RCC 7860 (cell line): ENCODE data around the gene CGNL1.

Experiments
- DNase-seq: peaks from one replicate; pipeline ENCODE4 v3.0.0-alpha.2; 2015; ENCODE audit warnings: low spot score
- FAIRE-seq: peaks from 2 replicates; lab custom pipeline; 2012; peaks lifted over from hg19 to GRCh38; lab: Jason Lieb, UNC

The CGNL1 gene

DNA sequence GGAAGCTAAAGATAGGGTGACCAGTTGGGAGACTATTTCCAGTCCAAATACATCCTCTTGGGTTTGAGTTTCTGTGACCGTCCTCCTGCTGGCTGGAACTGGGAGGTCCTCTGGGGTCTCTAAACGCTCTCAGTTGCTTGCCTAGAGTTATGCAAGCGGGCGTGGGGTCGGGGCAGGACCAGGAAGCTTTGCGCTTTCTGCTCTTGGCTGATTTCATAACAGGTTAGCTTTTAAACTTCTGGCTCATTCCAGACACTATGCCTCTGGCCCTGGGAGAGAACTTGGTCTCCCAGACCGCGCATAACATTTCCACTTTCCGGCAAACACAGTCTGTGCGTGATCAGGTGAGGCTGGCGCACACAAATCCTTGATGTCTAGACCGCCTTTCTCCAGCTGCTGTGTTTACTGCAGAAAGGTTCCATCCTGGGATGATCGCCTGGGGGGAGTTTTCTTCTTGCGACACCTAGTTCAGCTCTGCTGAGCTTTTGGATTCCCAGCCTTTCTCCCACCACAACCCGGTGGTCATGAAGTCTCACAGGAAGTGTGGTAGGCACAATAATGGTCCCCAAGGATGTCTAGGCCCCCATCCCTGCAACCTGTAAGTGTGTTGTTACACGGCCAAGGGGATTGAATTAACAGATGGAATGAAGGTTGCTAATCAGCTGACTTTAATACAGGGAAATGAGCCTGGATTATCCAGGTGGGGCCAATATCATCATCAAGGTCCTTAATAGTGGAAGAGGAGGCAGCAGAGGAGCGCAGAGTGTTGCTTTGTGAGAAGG is 23.6 kb upstream of the CGNL1 start:
- FAIRE-seq (no peak), DNase-seq (no peak)

DNA sequence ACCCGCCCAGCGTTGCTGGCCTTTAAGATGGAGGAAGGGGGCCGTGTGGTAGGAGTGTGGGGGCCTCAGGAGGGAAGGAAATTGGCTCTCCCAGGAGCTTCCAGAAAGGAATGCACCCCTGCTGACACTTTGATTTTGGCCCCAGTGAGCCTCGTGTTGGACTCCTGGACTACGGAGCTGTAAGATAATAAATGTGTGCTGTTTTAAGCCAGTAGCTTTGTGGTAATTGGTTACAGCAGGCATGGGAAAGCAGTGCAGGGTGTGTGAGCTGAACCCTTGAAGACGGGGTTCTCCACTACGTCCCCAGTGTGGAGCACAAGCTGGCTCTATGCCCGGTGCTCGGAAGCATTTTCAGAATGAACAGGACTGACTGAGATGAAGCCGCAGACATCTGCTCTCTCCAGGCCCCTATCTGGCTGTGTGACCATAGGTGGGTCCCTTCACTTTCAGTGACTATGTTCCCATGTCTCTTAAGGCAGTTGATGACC is 22.9 kb upstream of the CGNL1 start:
- DNase-seq (no peak), FAIRE-seq (no peak)

DNA sequence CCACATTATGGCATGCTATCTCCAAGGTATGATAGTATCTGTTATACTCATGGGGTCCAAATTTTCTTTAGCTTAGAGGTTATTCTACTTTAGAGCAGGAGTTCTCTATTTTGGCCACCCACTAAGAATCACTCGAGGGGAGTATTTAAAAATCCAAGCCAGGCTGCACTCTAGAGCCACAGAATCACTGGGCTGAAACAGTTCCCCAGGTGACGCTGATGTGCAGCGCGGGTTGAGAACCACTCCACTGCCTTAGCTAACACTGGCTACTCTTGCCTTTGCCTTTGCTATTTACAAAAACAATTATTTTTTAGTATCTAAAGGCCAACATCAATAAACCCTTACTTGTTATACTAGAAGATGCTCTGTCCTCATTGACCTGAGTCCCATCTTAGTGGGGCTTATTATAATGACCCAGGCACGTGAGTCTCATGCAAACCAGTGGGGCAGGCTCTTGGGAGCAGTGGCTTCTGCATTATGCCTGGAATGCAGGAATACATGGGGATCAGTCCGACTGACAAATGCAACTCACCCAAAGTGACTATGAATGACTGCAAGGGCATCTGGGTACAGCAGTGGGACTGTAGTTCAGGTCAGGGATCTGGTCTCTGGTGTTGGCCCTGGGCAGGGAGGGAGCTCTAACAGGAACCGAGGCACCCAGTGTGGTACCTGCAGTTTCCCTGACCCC is 21.7 kb upstream of the CGNL1 start:
- no peak for DNase-seq
- no peak for FAIRE-seq

DNA sequence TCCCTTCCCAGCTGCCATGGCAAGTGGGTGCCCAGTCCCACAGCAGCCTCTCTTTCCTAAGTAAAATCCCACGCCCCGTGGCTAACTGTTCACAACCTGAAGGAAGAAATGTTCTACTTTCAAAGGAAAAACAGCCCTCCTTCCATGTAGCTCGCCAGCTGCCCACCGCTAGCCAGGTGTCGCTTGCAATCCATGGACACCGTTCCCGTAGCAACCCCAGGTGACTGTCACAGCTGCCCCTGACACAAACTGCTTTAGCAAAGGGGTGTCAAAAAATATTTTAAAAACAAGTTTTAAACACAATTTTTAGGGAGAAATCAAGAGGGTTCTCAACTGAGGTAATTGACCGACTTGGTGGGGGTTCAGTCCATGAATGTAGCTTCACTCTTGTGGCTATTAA is 21.0 kb upstream of the CGNL1 start:
- no peak for DNase-seq

DNA sequence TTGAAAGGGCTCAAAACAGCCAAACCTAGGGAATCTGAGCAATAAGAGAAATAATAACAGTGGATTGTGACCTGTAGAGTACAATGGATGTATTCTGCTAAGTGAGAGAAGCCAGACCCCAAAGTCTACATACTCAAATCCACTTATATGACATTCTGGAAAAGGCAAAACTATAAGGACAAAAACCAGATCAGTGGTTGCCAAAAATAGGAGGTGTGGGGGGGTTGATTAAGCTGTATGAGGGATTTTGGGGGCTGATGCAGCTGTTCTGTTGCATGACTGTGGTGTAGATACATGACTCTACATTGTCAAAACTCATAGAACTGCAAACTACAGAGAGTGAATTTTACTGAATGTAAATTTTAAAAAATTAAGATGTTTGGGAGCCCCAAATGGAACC is 20.1 kb upstream of the CGNL1 start:
- no peak for DNase-seq
- FAIRE-seq, result no peak

More for the DNA sequence above, 21.0 kb upstream of the CGNL1 start:
- no peak for FAIRE-seq

DNA sequence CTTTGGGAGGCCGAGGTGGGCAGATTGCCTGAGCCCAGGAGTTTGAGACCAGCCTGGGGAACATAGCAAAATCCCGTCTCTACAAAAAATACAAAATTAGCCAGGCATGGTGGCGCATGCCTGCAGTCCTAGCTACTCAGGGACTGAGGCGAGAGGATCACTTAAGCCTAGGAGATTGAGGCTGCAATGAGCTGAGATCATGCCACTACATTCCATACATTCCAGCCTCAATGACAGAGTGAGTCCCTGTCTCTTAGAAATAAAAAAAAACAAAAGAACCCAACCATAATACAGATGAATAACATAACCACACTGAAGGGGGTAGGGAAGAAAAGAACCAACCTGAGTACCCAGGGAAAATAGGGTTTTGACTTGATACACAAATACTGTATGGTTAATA is 19.7 kb upstream of the CGNL1 start:
- FAIRE-seq (peak; percentile 96), DNase-seq (peak; percentile 98)

DNA sequence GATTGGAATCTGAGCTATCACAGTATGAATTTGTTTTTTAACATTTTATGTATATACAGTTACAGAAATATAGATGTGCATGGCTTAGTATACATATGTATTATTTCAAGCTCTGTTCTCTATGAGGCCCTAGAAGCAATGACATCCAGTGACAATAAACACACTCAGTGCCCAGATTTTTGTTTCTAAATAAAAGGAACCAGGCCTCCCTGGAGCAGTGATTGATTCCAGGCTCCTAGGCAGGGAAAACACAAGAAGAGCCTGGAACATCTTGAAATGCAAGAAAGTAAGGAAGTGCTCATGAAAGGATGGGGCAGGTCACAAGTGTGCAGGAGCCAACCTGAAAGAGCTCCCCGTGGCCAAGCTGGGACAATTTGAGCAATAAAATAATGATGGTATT is 18.5 kb upstream of the CGNL1 start:
- DNase-seq, result no peak
- no peak for FAIRE-seq

DNA sequence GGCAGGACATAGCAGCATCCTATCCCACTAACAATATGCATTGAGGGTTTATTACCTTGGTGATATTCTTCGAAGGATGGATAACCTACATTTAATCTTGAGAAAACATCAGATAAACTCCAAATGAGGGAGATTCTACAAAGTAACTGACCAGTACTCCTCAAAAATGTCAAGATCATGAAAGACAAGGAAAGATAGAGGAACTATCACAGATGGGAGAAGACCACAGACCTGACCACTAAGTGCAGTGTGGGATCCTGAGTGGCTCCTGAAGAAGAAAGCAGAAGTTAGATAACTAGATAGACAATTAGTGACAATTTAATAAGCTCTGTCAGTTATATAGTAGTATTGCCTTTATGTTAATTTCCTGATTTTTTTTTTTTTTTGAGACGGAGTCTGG is 17.7 kb upstream of the CGNL1 start:
- DNase-seq (no peak), FAIRE-seq (no peak)

DNA sequence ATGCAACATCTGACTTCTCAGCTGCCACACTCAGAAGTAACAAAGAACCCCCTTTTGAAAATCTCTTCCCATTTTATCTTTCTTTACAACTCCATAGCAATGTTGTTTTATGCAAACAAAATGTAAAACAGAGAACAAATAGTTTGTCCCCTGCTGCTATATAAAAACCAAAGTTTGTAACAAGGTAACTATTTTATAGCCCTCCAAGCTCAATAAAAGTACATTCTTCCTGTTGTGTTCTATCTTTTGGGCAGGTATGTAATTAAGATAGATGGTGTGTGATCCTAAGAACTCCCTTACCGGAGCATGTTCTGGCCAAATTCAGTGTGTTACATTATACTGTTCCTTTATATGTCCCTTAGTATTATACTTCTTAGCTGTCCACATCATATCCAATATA is 12.6 kb upstream of the CGNL1 start:
- DNase-seq (no peak), FAIRE-seq (no peak)

DNA sequence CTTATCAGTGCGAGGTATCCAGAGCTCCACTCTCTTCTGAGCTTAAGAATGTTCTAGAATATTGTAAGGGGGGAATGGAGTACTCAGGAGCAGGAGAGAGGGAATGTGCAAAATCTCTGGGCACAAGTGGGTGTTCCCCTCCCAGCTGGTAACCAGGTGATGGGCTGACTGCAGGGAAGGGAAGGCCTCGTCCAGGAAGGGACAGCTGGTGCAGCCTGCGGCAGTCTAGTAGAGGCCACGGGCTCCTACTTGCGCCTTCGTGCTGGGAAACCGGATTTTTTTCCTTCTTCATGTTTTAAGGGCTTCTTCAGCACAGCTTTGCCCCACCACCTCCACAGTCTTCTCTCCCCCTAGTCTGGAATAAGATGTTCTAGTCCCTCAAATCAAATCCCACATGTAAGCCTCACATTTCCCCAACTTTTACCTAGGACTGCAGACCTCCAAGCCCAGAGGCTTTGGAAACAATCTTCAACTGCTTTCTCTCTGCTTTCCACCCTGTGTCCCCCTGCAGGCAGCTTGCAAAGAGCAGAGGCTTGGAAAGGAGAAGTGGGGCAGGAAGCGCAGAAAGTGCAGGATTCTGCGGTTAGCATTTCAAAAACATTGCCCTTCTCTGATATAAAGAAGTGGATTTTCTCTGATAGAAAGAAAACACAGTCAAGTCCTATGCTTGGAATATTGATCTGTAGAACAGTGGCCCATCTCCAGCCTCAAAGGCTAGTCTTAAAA is 11.9 kb upstream of the CGNL1 start:
- no peak for DNase-seq
- FAIRE-seq, result no peak

DNA sequence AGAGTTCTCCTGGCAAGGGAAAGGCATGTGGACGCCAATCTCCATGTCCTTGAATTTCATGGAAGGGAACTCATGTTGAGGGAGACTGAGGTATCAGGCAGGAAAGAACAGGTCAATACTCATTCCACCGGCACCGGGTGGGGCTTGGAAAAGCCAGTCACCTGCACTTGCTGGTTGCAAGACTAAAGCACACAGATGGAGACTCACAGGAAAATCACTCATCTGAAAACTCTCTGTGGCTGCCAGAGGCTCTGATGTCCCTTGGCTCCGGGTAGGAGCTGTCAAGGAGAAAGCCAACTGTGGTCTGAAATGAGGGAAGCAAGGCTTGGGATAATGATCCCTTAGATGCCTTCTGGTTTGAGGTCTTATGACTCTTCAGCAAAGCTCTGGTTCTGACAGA is 8.7 kb upstream of the CGNL1 start:
- no peak for DNase-seq
- no peak for FAIRE-seq

DNA sequence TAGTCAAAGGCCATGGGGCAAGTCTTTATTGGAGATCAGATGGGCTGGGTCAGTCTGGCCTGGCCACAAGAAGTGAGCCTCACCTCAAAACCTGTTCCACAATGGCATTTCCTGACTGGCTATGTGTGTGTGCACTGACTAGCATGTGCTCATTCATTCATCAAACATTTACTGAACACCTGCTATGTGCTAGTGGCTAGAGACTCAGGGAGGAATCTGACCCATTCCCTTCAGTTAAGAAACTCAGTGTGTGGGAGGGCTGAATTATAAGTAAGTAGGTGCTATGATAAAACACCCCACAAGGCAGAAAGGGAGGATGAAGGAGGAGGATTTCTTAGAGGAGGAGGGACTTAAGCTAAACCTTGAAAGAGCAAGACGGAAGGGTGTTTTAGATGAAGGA is 5.4 kb upstream of the CGNL1 start:
- peak; percentile 3 for DNase-seq
- FAIRE-seq, result no peak

DNA sequence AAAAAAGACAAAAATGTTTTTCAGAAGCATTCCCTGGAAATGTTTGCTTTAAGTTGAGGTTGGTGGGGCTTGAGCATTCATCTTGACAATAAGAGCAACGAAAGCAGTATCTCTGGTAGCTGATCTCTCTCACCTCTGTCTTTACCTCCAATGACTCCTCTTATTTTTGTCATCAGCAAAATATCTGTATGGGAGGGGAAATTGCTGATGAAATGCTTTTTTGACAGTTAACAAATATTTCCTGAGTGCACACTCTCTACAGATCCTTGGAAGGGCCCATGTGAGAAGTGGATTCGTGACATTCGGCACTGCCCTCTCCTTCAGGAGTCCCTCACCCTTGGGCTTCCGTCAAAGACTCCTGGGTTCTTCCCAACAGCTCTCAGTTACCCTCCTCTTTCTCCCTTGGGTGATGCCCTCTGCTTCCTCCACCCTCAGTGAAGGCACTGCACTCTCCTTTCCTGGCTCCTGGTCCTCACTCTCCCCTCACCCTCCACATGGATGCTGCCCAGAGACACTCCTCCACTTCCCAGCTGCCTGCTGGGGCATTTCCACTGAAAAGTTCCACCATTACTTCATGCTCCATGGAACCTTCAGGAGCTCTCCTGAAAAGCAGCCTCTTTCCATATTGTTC is 2.9 kb upstream of the CGNL1 start:
- DNase-seq (no peak), FAIRE-seq (no peak)

DNA sequence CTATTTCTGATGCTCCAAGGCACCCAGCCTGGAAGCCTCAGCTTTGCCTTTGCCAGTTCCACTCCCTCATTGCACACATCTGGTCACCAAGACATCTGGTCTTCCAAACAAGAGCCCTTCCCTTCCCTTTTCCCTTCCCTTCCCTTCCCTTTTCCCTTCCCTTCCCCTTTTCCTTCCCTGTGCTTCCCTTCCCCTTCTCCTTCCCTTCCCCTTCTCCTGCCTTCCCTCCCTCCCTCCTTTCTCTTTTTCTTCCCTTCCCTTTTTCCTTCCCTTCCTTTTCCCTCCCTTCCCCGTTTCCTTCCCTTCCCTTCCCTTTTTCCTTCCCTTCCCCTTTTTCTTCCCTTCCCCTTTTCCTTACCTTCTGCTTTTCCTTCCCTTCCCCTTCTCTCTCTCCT is 2.4 kb upstream of the CGNL1 start:
- DNase-seq (no peak), FAIRE-seq (no peak)

DNA sequence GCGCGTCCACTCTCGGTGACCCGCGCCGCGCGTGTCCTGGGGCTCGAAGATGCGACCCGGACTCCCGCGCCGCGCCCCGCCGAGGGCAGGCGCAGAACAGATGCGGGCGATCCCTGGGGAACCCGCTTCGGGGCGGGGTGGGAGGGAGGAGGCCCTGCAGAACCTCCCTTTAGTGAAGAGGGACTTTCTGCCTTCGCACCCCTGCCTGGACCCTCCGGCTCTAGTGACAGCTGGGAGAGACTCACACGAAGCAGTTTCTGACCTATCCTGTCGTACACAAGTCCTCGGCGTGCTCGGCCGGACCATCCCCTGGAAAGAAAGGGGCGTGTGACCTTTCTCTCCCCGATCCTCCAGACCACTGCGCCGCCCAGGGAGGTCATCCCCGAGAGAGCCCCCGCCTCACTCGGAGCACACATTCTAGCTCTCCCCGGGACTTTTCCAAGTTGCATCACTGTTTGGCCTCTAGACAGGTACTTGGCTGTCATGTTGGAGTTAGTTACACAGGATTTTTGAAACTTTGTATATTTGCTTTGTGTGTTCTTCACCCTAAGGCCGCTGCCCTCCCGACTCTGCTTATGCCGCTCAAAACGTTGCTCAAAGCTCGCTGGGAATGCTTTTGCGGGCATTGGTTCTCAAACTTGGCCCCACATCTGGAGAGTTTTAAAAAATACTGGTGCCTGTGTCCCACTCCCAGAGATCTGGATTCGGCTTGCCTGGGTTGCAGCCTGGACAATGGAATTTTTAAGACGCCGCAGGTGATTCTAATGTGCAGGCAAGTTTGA is 582 bp downstream of the CGNL1 start:
- no peak for DNase-seq

DNA sequence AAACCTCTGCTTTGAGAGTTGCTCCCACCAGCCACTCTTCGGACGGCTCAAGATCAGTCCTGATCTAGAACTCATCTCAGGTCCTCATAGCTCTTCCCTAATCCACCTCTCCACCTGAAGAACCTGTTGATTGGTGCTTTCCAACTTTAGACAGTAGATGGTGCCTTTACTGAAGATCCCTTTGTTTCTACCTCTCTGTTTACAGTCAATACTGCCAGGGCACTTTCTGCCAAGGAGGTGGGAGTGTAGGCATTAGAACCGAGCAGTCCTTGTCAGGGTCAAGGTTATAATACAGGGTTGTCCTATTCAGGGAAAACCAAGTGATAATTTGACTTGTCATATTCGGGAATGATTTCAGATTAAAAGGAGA is 1.2 kb downstream of the CGNL1 start:
- DNase-seq (peak; percentile 44), FAIRE-seq (no peak)

More for the DNA sequence above, 582 bp downstream of the CGNL1 start:
- no peak for FAIRE-seq

DNA sequence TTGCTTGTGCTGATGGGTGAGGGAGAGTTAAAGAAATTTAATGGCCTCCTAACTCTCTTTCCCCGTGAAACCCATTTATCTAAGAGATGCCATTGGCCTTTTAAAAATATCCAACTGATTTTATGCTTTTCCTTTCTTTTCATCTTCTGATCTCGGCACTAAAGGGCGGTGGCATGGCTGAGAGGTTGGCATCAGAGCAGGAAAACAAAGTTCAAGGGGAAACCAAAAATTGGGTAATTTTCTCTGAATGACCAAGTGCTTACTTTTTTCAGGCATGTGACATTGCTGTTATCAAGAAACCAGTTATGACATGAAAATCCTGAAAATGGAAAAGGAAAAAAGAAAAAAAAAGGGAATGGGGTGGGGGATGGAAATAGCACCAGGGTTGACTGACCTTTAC is 3.2 kb downstream of the CGNL1 start:
- FAIRE-seq (no peak), DNase-seq (no peak)

DNA sequence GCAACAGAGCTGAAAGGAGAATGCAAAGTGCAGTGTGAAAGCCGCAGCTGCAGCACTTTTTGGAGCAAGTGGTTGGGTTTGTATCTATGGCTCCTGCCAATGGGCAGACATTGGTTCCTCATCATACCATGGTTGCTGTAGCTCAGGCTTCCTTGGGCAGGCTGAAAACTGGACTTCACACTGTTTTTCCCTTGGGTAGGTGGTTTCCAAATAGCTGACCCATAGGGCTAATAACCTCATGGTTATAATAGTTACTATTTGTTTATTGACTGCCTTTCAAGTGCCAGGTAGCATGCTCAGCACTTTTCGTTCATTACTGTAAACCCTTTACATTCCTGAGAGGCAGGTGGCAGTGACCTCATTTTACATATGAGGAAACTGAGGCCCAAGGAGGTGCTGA is 4.5 kb downstream of the CGNL1 start:
- DNase-seq (no peak), FAIRE-seq (no peak)

DNA sequence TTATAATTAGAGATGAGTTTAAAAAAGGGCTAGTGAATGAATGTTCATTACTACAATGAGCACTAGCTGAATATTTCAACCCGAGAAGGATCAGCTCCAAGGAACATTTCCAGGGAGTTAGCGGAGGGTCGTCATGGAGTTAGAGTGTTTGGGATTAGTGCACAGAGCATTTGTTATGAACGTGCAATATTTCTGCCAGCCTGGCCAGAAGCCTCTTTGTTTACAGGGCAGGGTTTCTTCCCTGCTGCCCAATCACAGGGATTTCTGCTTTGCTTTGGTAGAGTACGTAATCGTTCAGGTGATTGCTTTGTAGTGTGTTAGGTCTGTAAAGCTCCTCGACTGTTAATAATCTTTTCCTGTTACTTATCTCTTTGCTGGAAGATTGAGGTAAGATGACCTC is 5.9 kb downstream of the CGNL1 start:
- FAIRE-seq (no peak), DNase-seq (no peak)

DNA sequence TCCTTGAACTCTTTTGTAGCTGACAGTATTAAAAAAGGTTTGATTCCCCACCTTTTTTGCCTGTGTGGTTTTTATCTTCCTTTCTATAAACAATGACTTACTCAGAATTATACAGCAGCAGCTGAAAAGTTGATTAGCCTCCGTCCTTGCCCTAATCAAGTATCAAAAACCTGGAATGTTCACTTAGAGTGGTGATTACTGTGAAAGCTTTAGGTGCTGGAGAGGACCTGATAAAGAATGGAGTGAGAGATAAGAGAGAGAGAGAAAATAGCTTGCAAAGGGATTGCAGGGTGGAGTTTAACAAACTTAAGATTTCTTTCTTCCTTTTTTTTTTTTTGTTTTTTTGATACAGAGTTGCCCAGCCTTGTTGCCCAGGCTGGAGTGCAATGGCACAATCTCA is 6.7 kb downstream of the CGNL1 start:
- FAIRE-seq, result no peak
- DNase-seq, result no peak

DNA sequence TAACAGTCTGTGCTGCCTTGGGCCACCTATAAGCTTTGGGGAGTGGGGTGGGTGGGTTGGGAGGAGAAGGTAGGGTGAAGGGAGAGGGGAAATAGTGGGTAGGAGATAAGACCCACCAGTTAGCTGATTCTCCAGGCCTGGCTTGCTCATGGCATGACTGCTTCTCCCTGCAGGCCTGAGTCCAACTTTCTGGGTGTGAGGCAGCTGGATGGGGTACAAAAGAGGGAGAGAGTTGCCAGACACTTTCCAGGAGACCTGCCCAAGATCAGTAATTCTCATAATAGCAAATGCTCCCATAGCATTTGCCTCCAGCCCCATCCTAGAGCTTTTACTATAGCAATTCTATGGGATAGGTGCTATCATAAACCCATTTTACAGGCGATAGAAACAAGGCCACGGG is 7.7 kb downstream of the CGNL1 start:
- no peak for FAIRE-seq
- no peak for DNase-seq
